A549 (cell line): Measurements from ENCODE around the gene SLC22A14. TPM values are rescaled to one million over a fixed set of nuclear protein-coding genes. Genes with fewer than 3 reads are reported as not detected.

ENCODE experiments used
- ATAC-seq, 2 experiments: fragments of 200-7000 bp in 1 of 2; fragments of >200 bp in 1 of 2; cut with Nextera tagmentation in 1 of 2; cut with Tn5 transposase in 1 of 2; 3 replicates each; pipeline versions ENCODE4 v1.8.0 to v1.9.1; 2018 to 2020; ENCODE audit warnings: mild to moderate bottlenecking in 1 of 2, moderate library complexity in 1 of 2
- CTCF ChIA-PET: fragments of 300-600 bp; sonication (Branson Sonifier 250); formaldehyde crosslinking; extraction: SDS; loops from one replicate; lab custom pipeline; 2021; ENCODE audit warnings: antibody characterized with exemption, inconsistent platforms; lab: Yijun Ruan, JAX
- POLR2A ChIA-PET: fragments of 350-600 bp; formaldehyde crosslinking; extraction: SDS; loops from one replicate; lab custom pipeline; 2021; ENCODE audit warnings: antibody characterized with exemption, inconsistent platforms; lab: Yijun Ruan, JAX
- DNase-seq, 2 experiments: peaks; one replicate each; pipeline versions ENCODE4 v3.0.0 to v3.0.0-alpha.2; 2011 to 2016; ENCODE audit warnings: low read depth in 1 of 2, low spot score in 1 of 2
- FAIRE-seq: peaks from 2 replicates; lab custom pipeline; 2011; peaks lifted over from hg19 to GRCh38; lab: Jason Lieb, UNC
- H3K27ac ChIP-seq, 2 experiments: fragments of >200 bp; sonication (Bioruptor Twin); formaldehyde crosslinking; 3 replicates each; pipeline ENCODE4 v1.5.1; 2016 to 2017
- H3K4me1 ChIP-seq: fragments of >200 bp; sonication (Bioruptor Twin); formaldehyde crosslinking; 3 replicates; pipeline ENCODE4 v1.6.1; 2016
- H3K4me2 ChIP-seq: fragments of >200 bp; sonication (Bioruptor Twin); formaldehyde crosslinking; 3 replicates; pipeline ENCODE4 v1.6.1; 2016
- H3K4me3 ChIP-seq: fragments of >200 bp; sonication (Bioruptor Twin); formaldehyde crosslinking; 3 replicates; pipeline ENCODE4 v1.5.1; 2016
- H3K9me3 ChIP-seq: fragments of >200 bp; sonication (Bioruptor Twin); formaldehyde crosslinking; 3 replicates; pipeline ENCODE4 v1.6.1; 2016
- BHLHE40 ChIP-seq: IDR thresholded peaks from 2 replicates; pipeline ENCODE4 v1.6.1; 2012; ENCODE audit warnings: low read depth, low read length, inconsistent platforms
- CBX8 ChIP-seq: fragments of 200-600 bp; sonication (generic); IDR thresholded peaks from 2 replicates; pipeline ENCODE4 v1.6.1; 2016
- CEBPB ChIP-seq, 2 experiments: fragments of >200 bp in 1 of 2; sonication (Bioruptor Twin) in 1 of 2; formaldehyde crosslinking in 1 of 2; IDR thresholded peaks; 2 replicates each; pipeline ENCODE4 v1.6.1; 2012 to 2016
- CHD4 ChIP-seq: fragments of 200-600 bp; sonication (generic); IDR thresholded peaks from 2 replicates; pipeline ENCODE4 v1.6.1; 2016; ENCODE audit warnings: antibody characterized with exemption, mild to moderate bottlenecking, borderline replicate concordance
- EP300 ChIP-seq, 2 experiments: fragments of >200 bp; sonication (Bioruptor Twin); formaldehyde crosslinking; IDR thresholded peaks; 2 replicates in 1 of 2; 3 replicates in 1 of 2; pipeline ENCODE4 v1.6.1; 2016 to 2017
- ESRRA ChIP-seq: fragments of 150-350 bp; IDR thresholded peaks from 2 replicates; pipeline ENCODE4 v1.6.1; 2014; ENCODE audit warnings: mild to moderate bottlenecking, low read length, borderline replicate concordance
- FOSL2 ChIP-seq, 2 experiments: fragments of 450-650 bp in 1 of 2; fragments of >200 bp in 1 of 2; sonication (Bioruptor Twin) in 1 of 2; formaldehyde crosslinking; IDR thresholded peaks; 2 replicates each; pipeline versions ENCODE4 v1.5.0 to v1.6.1; 2016 to 2020; ENCODE audit warnings: mild to moderate bottlenecking in 1 of 2, moderate library complexity in 1 of 2
- GATA3 ChIP-seq: IDR thresholded peaks from 2 replicates; pipeline ENCODE4 v1.6.1; 2012; ENCODE audit warnings: borderline replicate concordance
- HEYL ChIP-seq: fragments of 250-450 bp; sonication (Bioruptor Pico); IDR thresholded peaks from 2 replicates; pipeline ENCODE4 v1.8.0; 2021; ENCODE audit warnings: mild to moderate bottlenecking, moderate library complexity
- JUN ChIP-seq, 2 experiments: fragments of >200 bp; sonication (Bioruptor Twin); formaldehyde crosslinking; IDR thresholded peaks; 2 replicates in 1 of 2; 3 replicates in 1 of 2; pipeline ENCODE4 v1.6.1; 2016 to 2017
- JUNB ChIP-seq: fragments of >200 bp; sonication (Bioruptor Twin); formaldehyde crosslinking; IDR thresholded peaks from 2 replicates; pipeline ENCODE4 v1.6.1; 2016
- KDM5A ChIP-seq: fragments of 200-600 bp; sonication (generic); IDR thresholded peaks from 2 replicates; pipeline ENCODE4 v1.6.1; 2016; ENCODE audit warnings: antibody characterized with exemption, mild to moderate bottlenecking
- MAFK ChIP-seq: fragments of 450-650 bp; IDR thresholded peaks from 2 replicates; pipeline ENCODE4 v1.6.1; 2014; ENCODE audit not compliant: partially characterized antibody
- NPAS2 ChIP-seq: fragments of 250-450 bp; sonication (Bioruptor Pico); IDR thresholded peaks from 2 replicates; pipeline ENCODE4 v1.8.0; 2022; ENCODE audit warnings: mild to moderate bottlenecking, moderate library complexity, borderline replicate concordance
- NR3C1 ChIP-seq: fragments of >200 bp; sonication (Bioruptor Twin); formaldehyde crosslinking; IDR thresholded peaks from 3 replicates; pipeline ENCODE4 v1.6.1; 2017
- PBX3 ChIP-seq: IDR thresholded peaks from 2 replicates; pipeline ENCODE4 v1.6.1; 2012
- POLR2A ChIP-seq: IDR thresholded peaks from 2 replicates; pipeline ENCODE4 v1.6.1; 2012; ENCODE audit warnings: mild to moderate bottlenecking, low read length
- RAD21 ChIP-seq, 2 experiments: fragments of >200 bp in 1 of 2; sonication (Bioruptor Twin) in 1 of 2; formaldehyde crosslinking in 1 of 2; IDR thresholded peaks in 1 of 2; conservative IDR thresholded peaks in 1 of 2; 2 replicates in 1 of 2; 3 replicates in 1 of 2; pipeline ENCODE4 v1.6.1; 2012 to 2018; ENCODE audit warnings: inconsistent platforms in 1 of 2
- RARB ChIP-seq: fragments of 250-450 bp; sonication (Bioruptor Pico); IDR thresholded peaks from 2 replicates; pipeline ENCODE4 v1.8.0; 2021; ENCODE audit warnings: mild to moderate bottlenecking, moderate library complexity
- RCOR1 ChIP-seq: fragments of 150-350 bp; IDR thresholded peaks from 2 replicates; pipeline ENCODE4 v1.6.1; 2014; ENCODE audit warnings: antibody characterized with exemption, low read length, low read depth
- RFX5 ChIP-seq: fragments of 450-650 bp; IDR thresholded peaks from 2 replicates; pipeline ENCODE4 v1.7.1; 2014; ENCODE audit warnings: antibody characterized with exemption, mild to moderate bottlenecking, moderate library complexity
- RNF2 ChIP-seq: fragments of 200-600 bp; sonication (generic); IDR thresholded peaks from 2 replicates; pipeline ENCODE4 v1.6.1; 2016; ENCODE audit warnings: low read depth, mild to moderate bottlenecking, antibody characterized with exemption, moderate library complexity, borderline replicate concordance
- TFCP2L1 ChIP-seq: fragments of 250-450 bp; sonication (Bioruptor Pico); IDR thresholded peaks from 2 replicates; pipeline ENCODE4 v1.5.0; 2021; ENCODE audit warnings: mild to moderate bottlenecking
- TP53 ChIP-seq: fragments of 250-450 bp; sonication (Bioruptor Pico); IDR thresholded peaks from 2 replicates; pipeline ENCODE4 v1.5.0; 2021; ENCODE audit warnings: mild to moderate bottlenecking, moderate library complexity
- USF2 ChIP-seq: fragments of 450-650 bp; IDR thresholded peaks from 2 replicates; pipeline ENCODE4 v1.6.1; 2014; ENCODE audit warnings: antibody characterized with exemption
- ZFP36 ChIP-seq: fragments of 450-650 bp; IDR thresholded peaks from 2 replicates; pipeline ENCODE4 v1.6.1; 2014; ENCODE audit warnings: borderline replicate concordance; ENCODE audit not compliant: partially characterized antibody
- ZNF302 ChIP-seq: fragments of 250-450 bp; sonication (Bioruptor Pico); IDR thresholded peaks from 2 replicates; pipeline ENCODE4 v1.9.0; 2021; ENCODE audit warnings: inconsistent platforms, mild to moderate bottlenecking, moderate library complexity
- ZSCAN20 ChIP-seq: fragments of 250-450 bp; sonication (Bioruptor Pico); IDR thresholded peaks from 2 replicates; pipeline ENCODE4 v1.8.0; 2022; ENCODE audit warnings: mild to moderate bottlenecking, moderate library complexity
- WGBS: methylation state at CpG from one replicate; pipeline ENCODE4 v1.1.6; 2017; ENCODE audit errors: missing lambda C conversion rate; 5-methylcytosine and 5-hydroxymethylcytosine counted together
- polyA plus RNA-seq, 4 experiments: library from polyadenylated mRNA; depleted of rRNA in 3 of 4; stranded (reverse); fragments of >200 nt; fragmentation: RNase III in 1 of 4; extraction: RNeasy Plus Mini Kit Qiagen cat#74134 plus additional on column Dnase treatment in 1 of 4; gene quantifications; 2 replicates in 3 of 4; 3 replicates in 1 of 4; pipeline ENCODE4 v1.2.3, GENCODE V29; 2011 to 2017
- TF ChIP-seq, protein P1 (sequence below): fragments of >200 bp; sonication (Bioruptor Twin); formaldehyde crosslinking; IDR thresholded peaks from 3 replicates; pipeline ENCODE4 v1.5.1; 2016
- TF ChIP-seq, protein P2 (sequence below): fragments of >200 bp; sonication (Bioruptor Twin); formaldehyde crosslinking; IDR thresholded peaks from 2 replicates; pipeline ENCODE4 v1.6.1; 2016
- TF ChIP-seq, protein P3 (sequence below): fragments of >200 bp; sonication (Bioruptor Twin); formaldehyde crosslinking; IDR thresholded peaks from 3 replicates; pipeline ENCODE4 v1.6.1; 2016

Gene SLC22A14
- polyA plus RNA-seq, 2 of the 4 experiments (the other 2 are of a cell fraction): 0.04 TPM; not detected in 1

- TF ChIP-seq CHD4: no peak
- no peak for TF ChIP-seq TFCP2L1 (CRISPR knock-in tag)
- TF ChIP-seq ZNF302 (CRISPR knock-in tag): no peak
- TF ChIP-seq, protein P1, sequence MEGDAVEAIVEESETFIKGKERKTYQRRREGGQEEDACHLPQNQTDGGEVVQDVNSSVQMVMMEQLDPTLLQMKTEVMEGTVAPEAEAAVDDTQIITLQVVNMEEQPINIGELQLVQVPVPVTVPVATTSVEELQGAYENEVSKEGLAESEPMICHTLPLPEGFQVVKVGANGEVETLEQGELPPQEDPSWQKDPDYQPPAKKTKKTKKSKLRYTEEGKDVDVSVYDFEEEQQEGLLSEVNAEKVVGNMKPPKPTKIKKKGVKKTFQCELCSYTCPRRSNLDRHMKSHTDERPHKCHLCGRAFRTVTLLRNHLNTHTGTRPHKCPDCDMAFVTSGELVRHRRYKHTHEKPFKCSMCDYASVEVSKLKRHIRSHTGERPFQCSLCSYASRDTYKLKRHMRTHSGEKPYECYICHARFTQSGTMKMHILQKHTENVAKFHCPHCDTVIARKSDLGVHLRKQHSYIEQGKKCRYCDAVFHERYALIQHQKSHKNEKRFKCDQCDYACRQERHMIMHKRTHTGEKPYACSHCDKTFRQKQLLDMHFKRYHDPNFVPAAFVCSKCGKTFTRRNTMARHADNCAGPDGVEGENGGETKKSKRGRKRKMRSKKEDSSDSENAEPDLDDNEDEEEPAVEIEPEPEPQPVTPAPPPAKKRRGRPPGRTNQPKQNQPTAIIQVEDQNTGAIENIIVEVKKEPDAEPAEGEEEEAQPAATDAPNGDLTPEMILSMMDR: no peak
- no peak for TF ChIP-seq NPAS2 (CRISPR knock-in tag)
- no peak for TF ChIP-seq POLR2A
- TF ChIP-seq ZSCAN20 (CRISPR knock-in tag): no peak
- TF ChIP-seq RAD21 (conservative IDR thresholded peaks at IDR 0.05 in 1 of 2, IDR thresholded peaks at IDR 0.05 in 1 of 2): no peak
- no peak for TF ChIP-seq GATA3
- no peak for TF ChIP-seq JUNB
- TF ChIP-seq RNF2: no peak
- no peak for TF ChIP-seq ZFP36
- TF ChIP-seq HEYL: no peak
- no peak for TF ChIP-seq ESRRA
- CTCF ChIA-PET: interaction anchor here (1.3 kb wide), 1 partner anchor 15 kb away, joined by 5 read pairs; the partner anchor contains the start of gene XYLB
- Histone ChIP-seq H3K4me2 (no peak overlapping the region), H3K4me3 (no peak overlapping the region), H3K9me3 (no peaks in the 10 kb centered on the region), H3K27ac (no peak overlapping the region), H3K4me1 (no peaks in the 10 kb centered on the region)
- FAIRE-seq: no peak
- POLR2A ChIA-PET: no interaction called here
- no peak for DNase-seq
- ATAC-seq: no peak
- WGBS: 73% methylated on average over 4 of the region's 4 CpGs
These were observed 79.4 kb downstream of the SLC22A14 start for GRCh38 chr3:38361496-38361895.

DNA sequence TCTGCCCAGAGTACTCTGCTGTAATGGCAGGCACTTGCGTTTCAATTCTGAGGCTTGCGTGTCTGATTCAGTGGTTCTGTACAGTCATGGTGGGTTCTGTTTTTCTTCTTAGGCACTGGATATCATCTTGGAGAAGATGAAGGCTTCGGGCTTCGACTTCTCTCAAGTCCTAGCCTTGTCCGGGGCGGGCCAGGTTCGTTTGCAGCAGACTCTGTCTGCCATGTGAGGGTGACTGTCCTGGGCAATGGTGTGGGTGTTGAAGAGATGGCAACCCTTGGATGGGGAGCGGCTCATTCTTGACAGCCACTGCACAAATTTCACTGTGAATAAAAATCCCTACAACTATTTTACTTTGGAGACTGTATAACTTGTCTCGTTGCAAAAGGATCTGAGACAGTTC lies 80.7 kb downstream of the SLC22A14 start:
- no peak for TF ChIP-seq EP300 (IDR thresholded peaks at IDR 0.05)
- no peak for TF ChIP-seq JUN (IDR thresholded peaks at IDR 0.05)
- no peak for TF ChIP-seq KDM5A
- no peak for TF ChIP-seq TFCP2L1 (CRISPR knock-in tag)
- TF ChIP-seq ZFP36: no peak
- TF ChIP-seq FOSL2 (IDR thresholded peaks at IDR 0.05): no peak
- TF ChIP-seq FOSL2 (CRISPR knock-in tag; IDR thresholded peaks at IDR 0.05): no peak
- TF ChIP-seq NR3C1: no peak
- TF ChIP-seq BHLHE40: no peak
- no peak for TF ChIP-seq GATA3
- no peak for TF ChIP-seq CBX8
- no peak for TF ChIP-seq RCOR1
- DNase-seq: no peak
- no peak overlapping the region for H3K27ac ChIP-seq
- no peak overlapping the region for H3K4me2 ChIP-seq
- H3K4me1 ChIP-seq: no peaks in the 10 kb centered on the region
- H3K4me3 ChIP-seq: no peak overlapping the region
- H3K9me3 ChIP-seq: no peaks in the 10 kb centered on the region
- ATAC-seq: no peak
- ChIA-PET POLR2A (no interaction called here), CTCF (interaction anchor here (1.3 kb wide), 1 partner anchor 16 kb away, joined by 5 read pairs; the partner anchor contains the start of gene XYLB)
- FAIRE-seq: no peak
- 92% methylated on average over 9 of the region's 9 CpGs for WGBS

DNA sequence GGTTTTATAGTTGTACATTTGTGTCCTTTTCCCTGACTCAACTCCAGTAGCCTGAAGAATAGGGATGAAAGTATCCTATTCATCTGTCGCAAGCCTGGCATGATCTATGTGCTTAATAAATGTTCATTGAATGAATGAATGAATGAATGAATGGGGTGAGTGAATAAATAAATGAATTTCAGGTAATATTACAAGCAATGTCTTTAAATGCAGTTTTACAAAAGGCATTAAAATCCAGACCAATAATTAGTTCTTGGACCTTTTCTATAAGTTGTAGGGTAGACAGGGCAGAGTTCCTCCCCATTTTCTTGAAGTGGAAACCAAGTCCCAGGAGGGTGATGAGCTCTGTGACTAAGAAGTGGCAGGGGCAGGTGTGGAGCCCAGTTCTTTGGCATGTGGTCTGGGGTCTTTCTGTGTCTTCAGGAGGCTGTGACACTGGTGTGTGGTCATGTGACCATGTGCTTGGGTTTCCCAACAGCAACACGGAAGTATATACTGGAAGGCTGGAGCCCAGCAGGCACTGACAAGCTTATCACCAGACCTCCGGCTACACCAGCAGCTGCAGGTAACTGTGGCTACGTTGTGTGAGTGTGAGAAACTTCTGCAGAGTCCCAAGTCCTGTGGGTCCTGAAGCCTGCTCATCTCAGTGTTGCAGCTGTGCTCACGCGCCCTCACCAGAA lies 82.8 kb downstream of the SLC22A14 start:
- no peak overlapping the region for H3K4me2 ChIP-seq
- DNase-seq: no peak
- H3K4me1 ChIP-seq: no peaks in the 10 kb centered on the region
- ChIA-PET POLR2A (no interaction called here), CTCF (interaction anchor here (1.6 kb wide), 1 partner anchor 18 kb away, joined by 13 read pairs; the partner anchor contains the start of gene XYLB)
- no peaks in the 10 kb centered on the region for H3K9me3 ChIP-seq
- no peak for ATAC-seq
- 91% methylated on average over 6 of the region's 6 CpGs for WGBS
- no peak overlapping the region for H3K27ac ChIP-seq
- FAIRE-seq: no peak
- H3K4me3 ChIP-seq: no peak overlapping the region
- TF ChIP-seq POLR2A (no peak), RFX5 (no peak), HEYL (no peak), PBX3 (no peak), EP300 (IDR thresholded peaks at IDR 0.05) (no peak), CEBPB (IDR thresholded peaks at IDR 0.05) (no peak), FOSL2 (IDR thresholded peaks at IDR 0.05) (no peak), FOSL2 (CRISPR knock-in tag; IDR thresholded peaks at IDR 0.05) (no peak), TP53 (CRISPR knock-in tag) (no peak), RARB (CRISPR knock-in tag) (no peak), USF2 (no peak), MAFK (no peak), GATA3 (no peak)
- TF ChIP-seq, protein P2, sequence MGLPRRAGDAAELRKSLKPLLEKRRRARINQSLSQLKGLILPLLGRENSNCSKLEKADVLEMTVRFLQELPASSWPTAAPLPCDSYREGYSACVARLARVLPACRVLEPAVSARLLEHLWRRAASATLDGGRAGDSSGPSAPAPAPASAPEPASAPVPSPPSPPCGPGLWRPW: no peak
- TF ChIP-seq, protein P3, sequence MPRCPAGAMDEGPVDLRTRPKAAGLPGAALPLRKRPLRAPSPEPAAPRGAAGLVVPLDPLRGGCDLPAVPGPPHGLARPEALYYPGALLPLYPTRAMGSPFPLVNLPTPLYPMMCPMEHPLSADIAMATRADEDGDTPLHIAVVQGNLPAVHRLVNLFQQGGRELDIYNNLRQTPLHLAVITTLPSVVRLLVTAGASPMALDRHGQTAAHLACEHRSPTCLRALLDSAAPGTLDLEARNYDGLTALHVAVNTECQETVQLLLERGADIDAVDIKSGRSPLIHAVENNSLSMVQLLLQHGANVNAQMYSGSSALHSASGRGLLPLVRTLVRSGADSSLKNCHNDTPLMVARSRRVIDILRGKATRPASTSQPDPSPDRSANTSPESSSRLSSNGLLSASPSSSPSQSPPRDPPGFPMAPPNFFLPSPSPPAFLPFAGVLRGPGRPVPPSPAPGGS: no peak
